A549 (cell line): Measurements from ENCODE around the gene KIR3DL2.

Experiments used
- CHD2 ChIP-seq: fragments of 150-350 bp; IDR thresholded peaks from 2 replicates; pipeline ENCODE4 v1.6.1; 2014; ENCODE audit warnings: low read length; ENCODE audit not compliant: partially characterized antibody
- E2F6 ChIP-seq: IDR thresholded peaks from 2 replicates; pipeline ENCODE4 v1.6.1; 2012; ENCODE audit warnings: low read depth, borderline replicate concordance
- EP300 ChIP-seq, 2 experiments: fragments of >200 bp; sonication (Bioruptor Twin); formaldehyde crosslinking; IDR thresholded peaks; 2 replicates in 1 of 2; 3 replicates in 1 of 2; pipeline ENCODE4 v1.6.1; 2016 to 2017
- HDAC2 ChIP-seq: fragments of 200-600 bp; sonication (generic); IDR thresholded peaks from 2 replicates; pipeline ENCODE4 v1.6.1; 2016
- HOXA7 ChIP-seq: fragments of 250-450 bp; sonication (Bioruptor Pico); IDR thresholded peaks from 2 replicates; pipeline ENCODE4 v1.5.0; 2020; ENCODE audit warnings: mild to moderate bottlenecking, moderate library complexity
- JUN ChIP-seq, 2 experiments: fragments of >200 bp; sonication (Bioruptor Twin); formaldehyde crosslinking; IDR thresholded peaks; 2 replicates in 1 of 2; 3 replicates in 1 of 2; pipeline ENCODE4 v1.6.1; 2016 to 2017
- JUNB ChIP-seq: fragments of >200 bp; sonication (Bioruptor Twin); formaldehyde crosslinking; IDR thresholded peaks from 2 replicates; pipeline ENCODE4 v1.6.1; 2016
- MYC ChIP-seq: IDR thresholded peaks from 2 replicates; pipeline ENCODE4 v1.6.1; 2012; ENCODE audit warnings: mild to moderate bottlenecking, inconsistent platforms, low read length, improper control_type of control experiment, borderline replicate concordance
- NPAS2 ChIP-seq: fragments of 250-450 bp; sonication (Bioruptor Pico); IDR thresholded peaks from 2 replicates; pipeline ENCODE4 v1.8.0; 2022; ENCODE audit warnings: mild to moderate bottlenecking, moderate library complexity, borderline replicate concordance
- POLR2A ChIP-seq: IDR thresholded peaks from 2 replicates; pipeline ENCODE4 v1.6.1; 2012; ENCODE audit warnings: mild to moderate bottlenecking, low read length
- RCOR1 ChIP-seq: fragments of 150-350 bp; IDR thresholded peaks from 2 replicates; pipeline ENCODE4 v1.6.1; 2014; ENCODE audit warnings: antibody characterized with exemption, low read length, low read depth
- TF ChIP-seq, protein P1 (sequence below): fragments of >200 bp; sonication (Bioruptor Twin); formaldehyde crosslinking; IDR thresholded peaks from 3 replicates; pipeline ENCODE4 v1.5.1; 2016
- TF ChIP-seq, protein P2 (sequence below): IDR thresholded peaks from 2 replicates; pipeline ENCODE4 v1.6.1; 2012
- TF ChIP-seq, protein P3 (sequence below): fragments of 200-600 bp; sonication (generic); IDR thresholded peaks from 2 replicates; pipeline ENCODE4 v1.6.1; 2016; ENCODE audit warnings: antibody characterized with exemption, mild to moderate bottlenecking, moderate library complexity

- TF ChIP-seq POLR2A (no peak), CHD2 (no peak), NPAS2 (CRISPR knock-in tag) (no peak), MYC (no peak), E2F6 (no peak), HDAC2 (no peak), JUN (IDR thresholded peaks at IDR 0.05) (no peak), HOXA7 (CRISPR knock-in tag) (no peak), RCOR1 (no peak), EP300 (IDR thresholded peaks at IDR 0.05) (no peak), JUNB (no peak)
- TF ChIP-seq, protein P1, sequence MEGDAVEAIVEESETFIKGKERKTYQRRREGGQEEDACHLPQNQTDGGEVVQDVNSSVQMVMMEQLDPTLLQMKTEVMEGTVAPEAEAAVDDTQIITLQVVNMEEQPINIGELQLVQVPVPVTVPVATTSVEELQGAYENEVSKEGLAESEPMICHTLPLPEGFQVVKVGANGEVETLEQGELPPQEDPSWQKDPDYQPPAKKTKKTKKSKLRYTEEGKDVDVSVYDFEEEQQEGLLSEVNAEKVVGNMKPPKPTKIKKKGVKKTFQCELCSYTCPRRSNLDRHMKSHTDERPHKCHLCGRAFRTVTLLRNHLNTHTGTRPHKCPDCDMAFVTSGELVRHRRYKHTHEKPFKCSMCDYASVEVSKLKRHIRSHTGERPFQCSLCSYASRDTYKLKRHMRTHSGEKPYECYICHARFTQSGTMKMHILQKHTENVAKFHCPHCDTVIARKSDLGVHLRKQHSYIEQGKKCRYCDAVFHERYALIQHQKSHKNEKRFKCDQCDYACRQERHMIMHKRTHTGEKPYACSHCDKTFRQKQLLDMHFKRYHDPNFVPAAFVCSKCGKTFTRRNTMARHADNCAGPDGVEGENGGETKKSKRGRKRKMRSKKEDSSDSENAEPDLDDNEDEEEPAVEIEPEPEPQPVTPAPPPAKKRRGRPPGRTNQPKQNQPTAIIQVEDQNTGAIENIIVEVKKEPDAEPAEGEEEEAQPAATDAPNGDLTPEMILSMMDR, result no peak
- TF ChIP-seq, protein P2, sequence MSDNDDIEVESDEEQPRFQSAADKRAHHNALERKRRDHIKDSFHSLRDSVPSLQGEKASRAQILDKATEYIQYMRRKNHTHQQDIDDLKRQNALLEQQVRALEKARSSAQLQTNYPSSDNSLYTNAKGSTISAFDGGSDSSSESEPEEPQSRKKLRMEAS, result no peak
- TF ChIP-seq, protein P3, sequence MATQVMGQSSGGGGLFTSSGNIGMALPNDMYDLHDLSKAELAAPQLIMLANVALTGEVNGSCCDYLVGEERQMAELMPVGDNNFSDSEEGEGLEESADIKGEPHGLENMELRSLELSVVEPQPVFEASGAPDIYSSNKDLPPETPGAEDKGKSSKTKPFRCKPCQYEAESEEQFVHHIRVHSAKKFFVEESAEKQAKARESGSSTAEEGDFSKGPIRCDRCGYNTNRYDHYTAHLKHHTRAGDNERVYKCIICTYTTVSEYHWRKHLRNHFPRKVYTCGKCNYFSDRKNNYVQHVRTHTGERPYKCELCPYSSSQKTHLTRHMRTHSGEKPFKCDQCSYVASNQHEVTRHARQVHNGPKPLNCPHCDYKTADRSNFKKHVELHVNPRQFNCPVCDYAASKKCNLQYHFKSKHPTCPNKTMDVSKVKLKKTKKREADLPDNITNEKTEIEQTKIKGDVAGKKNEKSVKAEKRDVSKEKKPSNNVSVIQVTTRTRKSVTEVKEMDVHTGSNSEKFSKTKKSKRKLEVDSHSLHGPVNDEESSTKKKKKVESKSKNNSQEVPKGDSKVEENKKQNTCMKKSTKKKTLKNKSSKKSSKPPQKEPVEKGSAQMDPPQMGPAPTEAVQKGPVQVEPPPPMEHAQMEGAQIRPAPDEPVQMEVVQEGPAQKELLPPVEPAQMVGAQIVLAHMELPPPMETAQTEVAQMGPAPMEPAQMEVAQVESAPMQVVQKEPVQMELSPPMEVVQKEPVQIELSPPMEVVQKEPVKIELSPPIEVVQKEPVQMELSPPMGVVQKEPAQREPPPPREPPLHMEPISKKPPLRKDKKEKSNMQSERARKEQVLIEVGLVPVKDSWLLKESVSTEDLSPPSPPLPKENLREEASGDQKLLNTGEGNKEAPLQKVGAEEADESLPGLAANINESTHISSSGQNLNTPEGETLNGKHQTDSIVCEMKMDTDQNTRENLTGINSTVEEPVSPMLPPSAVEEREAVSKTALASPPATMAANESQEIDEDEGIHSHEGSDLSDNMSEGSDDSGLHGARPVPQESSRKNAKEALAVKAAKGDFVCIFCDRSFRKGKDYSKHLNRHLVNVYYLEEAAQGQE, result no peak
Observed at GRCh38 chr19:54871696-54872095, 21.5 kb downstream of the KIR3DL2 start.
